HCT116 (cell line): ENCODE results near the gene C16orf95. TPM values are rescaled to one million over a fixed set of nuclear protein-coding genes. Genes with fewer than 3 reads are reported as not detected.

Experiments used
- ATAC-seq: fragments of 200-7000 bp; cut with Tn5 transposase; 2 replicates; pipeline ENCODE4 v1.9.1; 2020; ENCODE audit warnings: mild to moderate bottlenecking, moderate library complexity
- BruUV-seq: library from RNA; stranded (reverse); fragments of 400-500 nt; replicated peaks from 2 replicates; lab custom pipeline; 2021; lab: Mats Ljungman, UMichigan
- CTCF ChIA-PET: fragments of 300-600 bp; sonication (Branson Sonifier 250); formaldehyde crosslinking; loops from one replicate; lab custom pipeline; 2021; ENCODE audit warnings: antibody characterized with exemption; lab: Charles Lee
- POLR2A ChIA-PET: fragments of 300-600, 350-600 bp; sonication (Branson Sonifier 250); formaldehyde crosslinking; loops from one replicate; lab custom pipeline; 2021; ENCODE audit warnings: antibody characterized with exemption; lab: Charles Lee
- RAD21 ChIA-PET, 2 experiments: fragments of 300-600 bp; sonication (Branson Sonifier 250); formaldehyde crosslinking; loops; one replicate each; lab custom pipeline; 2023; ENCODE audit warnings: low total read pairs in 2 of 2; ENCODE audit not compliant: uncharacterized antibody in 2 of 2, unreplicated experiment in 2 of 2, low non-redundant PET in 1 of 2; lab: Charles Lee
- DNase-seq: peaks from one replicate; pipeline ENCODE4 v3.0.0-alpha.2; 2010; ENCODE audit warnings: low read depth, low spot score
- H2AFZ ChIP-seq: fragments of 200-600 bp; shearing (Covaris generic), sonication (generic); 2 replicates; pipeline ENCODE4 v1.6.1; 2017; ENCODE audit warnings: low read depth, mixed run types, mixed read lengths, antibody characterized with exemption, low read length; ENCODE audit not compliant: poor library complexity, severe bottlenecking
- H3K27ac ChIP-seq: 2 replicates; pipeline ENCODE4 v1.5.1; 2012; ENCODE audit warnings: low read depth, low read length
- H3K27me3 ChIP-seq: fragments of 200-600 bp; sonication (generic); 2 replicates; pipeline ENCODE4 v1.6.1; 2016; ENCODE audit warnings: mixed run types, low read length, mixed read lengths; ENCODE audit not compliant: insufficient read depth
- H3K36me3 ChIP-seq, 2 experiments: fragments of 200-500 bp in 1 of 2; fragments of 200-600 bp in 1 of 2; sonication (Bioruptor generic) in 1 of 2; sonication (generic) in 1 of 2; 2 replicates each; pipeline versions ENCODE4 v1.5.1 to v1.6.1; 2014 to 2016; ENCODE audit warnings: low read length in 2 of 2, inconsistent platforms in 1 of 2, mixed read lengths in 1 of 2, mixed run types in 1 of 2; ENCODE audit not compliant: insufficient read depth in 2 of 2, control insufficient read depth in 1 of 2
- H3K4me1 ChIP-seq, 2 experiments: fragments of 200-600 bp in 1 of 2; sonication (generic) in 1 of 2; 2 replicates each; pipeline versions ENCODE4 v1.5.1 to v1.6.1; 2012 to 2017; ENCODE audit warnings: low read length in 2 of 2, inconsistent platforms in 1 of 2, mild to moderate bottlenecking in 1 of 2, mixed read lengths in 1 of 2, mixed run types in 1 of 2, moderate library complexity in 1 of 2; ENCODE audit not compliant: insufficient read depth in 2 of 2, control insufficient read depth in 1 of 2
- H3K4me2 ChIP-seq: fragments of 200-600 bp; sonication (generic); 2 replicates; pipeline ENCODE4 v1.6.1; 2017; ENCODE audit warnings: mixed run types, low read length, mixed read lengths
- H3K4me3 ChIP-seq, 2 experiments: fragments of 200-600 bp in 1 of 2; sonication (generic) in 1 of 2; replicated peaks in 1 of 2; 2 replicates each; pipeline ENCODE4 v1.5.1; 2011 to 2016; ENCODE audit warnings: low read length in 2 of 2, control low read depth in 1 of 2, low read depth in 1 of 2, mild to moderate bottlenecking in 1 of 2, mixed read lengths in 1 of 2, mixed run types in 1 of 2
- H3K79me2 ChIP-seq: fragments of 200-600 bp; sonication (generic); 2 replicates; pipeline ENCODE4 v1.6.1; 2017; ENCODE audit warnings: mild to moderate bottlenecking, mixed run types, low read length, moderate library complexity, mixed read lengths; ENCODE audit not compliant: insufficient read depth
- H3K9ac ChIP-seq: fragments of 200-600 bp; sonication (generic); 2 replicates; pipeline ENCODE4 v1.6.1; 2016; ENCODE audit warnings: low read length, mixed read lengths
- H3K9me2 ChIP-seq: fragments of 200-600 bp; sonication (generic), shearing (Covaris generic); 2 replicates; pipeline ENCODE4 v1.6.1; 2017; ENCODE audit warnings: mixed run types, mild to moderate bottlenecking, moderate library complexity; ENCODE audit not compliant: insufficient read depth
- H3K9me3 ChIP-seq, 2 experiments: fragments of 200-500 bp in 1 of 2; fragments of 200-600 bp in 1 of 2; sonication (Bioruptor generic) in 1 of 2; sonication (generic) in 1 of 2; 2 replicates each; pipeline ENCODE4 v1.6.1; 2014 to 2017; ENCODE audit warnings: low read length in 2 of 2, mixed read lengths in 2 of 2, inconsistent platforms in 1 of 2, low read depth in 1 of 2, mild to moderate bottlenecking in 1 of 2, mixed run types in 1 of 2, moderate library complexity in 1 of 2; ENCODE audit not compliant: control insufficient read depth in 1 of 2, insufficient read depth in 1 of 2
- H4K20me1 ChIP-seq: fragments of 200-600 bp; sonication (generic), shearing (Covaris generic); 2 replicates; pipeline ENCODE4 v1.6.1; 2017; ENCODE audit warnings: mixed run types, mild to moderate bottlenecking, moderate library complexity; ENCODE audit not compliant: insufficient read depth
- CBX3 ChIP-seq: IDR thresholded peaks from 2 replicates; pipeline ENCODE4 v1.6.1; 2012; ENCODE audit warnings: low read depth
- JUND ChIP-seq: IDR thresholded peaks from 2 replicates; pipeline ENCODE4 v1.6.1; 2012
- SIN3A ChIP-seq: IDR thresholded peaks from 2 replicates; pipeline ENCODE4 v1.6.1; 2012; ENCODE audit warnings: low read depth
- SRF ChIP-seq: IDR thresholded peaks from 2 replicates; pipeline ENCODE4 v1.6.1; 2012; ENCODE audit warnings: low read depth
- TCF7L2 ChIP-seq: IDR thresholded peaks from 2 replicates; pipeline ENCODE4 v1.7.0; 2011; ENCODE audit warnings: borderline replicate concordance, inconsistent platforms; ENCODE audit not compliant: insufficient read depth, insufficient read length; ENCODE audit errors: extremely low read depth
- ZBTB33 ChIP-seq: IDR thresholded peaks from 2 replicates; pipeline ENCODE4 v1.6.1; 2011; ENCODE audit warnings: mild to moderate bottlenecking, low read length, moderate library complexity; ENCODE audit not compliant: insufficient replicate concordance; ENCODE audit errors: extremely low read depth
- intact Hi-C: fragments of 100-400 bp; cut with micrococcal nuclease; formaldehyde crosslinking; loops from 2 replicates; pipeline ENCODE4 v1.10.0; 2022
- total RNA-seq: library from RNA; stranded (reverse); gene quantifications from one replicate; pipeline ENCODE4 v1.2.1, GENCODE V29; 2021; ENCODE audit not compliant: unreplicated experiment
- TF ChIP-seq, protein P1 (sequence below), 3 experiments: fragments of 200-600 bp in 1 of 3; sonication (generic) in 1 of 3; IDR thresholded peaks in 2 of 3; conservative IDR thresholded peaks in 1 of 3; 2 replicates each; pipeline ENCODE4 v1.5.1; 2012 to 2017; ENCODE audit warnings: low read depth in 2 of 3, low read length in 2 of 3, antibody characterized with exemption in 1 of 3, borderline replicate concordance in 1 of 3, control low read depth in 1 of 3, mild to moderate bottlenecking in 1 of 3, mixed read lengths in 1 of 3, mixed run types in 1 of 3, moderate library complexity in 1 of 3; ENCODE audit not compliant: insufficient read depth in 1 of 3

The C16orf95 gene
- total RNA-seq, 1 experiment from 2014 or later: 12.2 TPM

GRCh38 chr16:87305505-87306391 is 11.4 kb downstream of the C16orf95 start:
- DNase-seq (no peak), ATAC-seq (peak; percentile 81)
- Histone ChIP-seq H3K4me1 (no peaks in the 10 kb centered on the region; a peak in 1 of 4 replicates), H3K9me3 (peaks cover 0 to 4% of the 10 kb centered on the region in 2 experiments; a peak in 1 of 4 replicates), H3K9me2 (no peaks in the 10 kb centered on the region), H3K27ac (no peak overlapping the region), H3K9ac (no peak overlapping the region), H4K20me1 (no peaks in the 10 kb centered on the region), H2AFZ (no peak overlapping the region), H3K4me3 (no peak overlapping the region), H3K79me2 (no peaks in the 10 kb centered on the region), H3K36me3 (no peaks in the 10 kb centered on the region; a peak in 1 of 4 replicates), H3K27me3 (no peaks in the 10 kb centered on the region), H3K4me2 (no peak overlapping the region)
- no peak for TF ChIP-seq CBX3
- TF ChIP-seq JUND: no peak
- TF ChIP-seq ZBTB33: no peak
- TF ChIP-seq, protein P1, sequence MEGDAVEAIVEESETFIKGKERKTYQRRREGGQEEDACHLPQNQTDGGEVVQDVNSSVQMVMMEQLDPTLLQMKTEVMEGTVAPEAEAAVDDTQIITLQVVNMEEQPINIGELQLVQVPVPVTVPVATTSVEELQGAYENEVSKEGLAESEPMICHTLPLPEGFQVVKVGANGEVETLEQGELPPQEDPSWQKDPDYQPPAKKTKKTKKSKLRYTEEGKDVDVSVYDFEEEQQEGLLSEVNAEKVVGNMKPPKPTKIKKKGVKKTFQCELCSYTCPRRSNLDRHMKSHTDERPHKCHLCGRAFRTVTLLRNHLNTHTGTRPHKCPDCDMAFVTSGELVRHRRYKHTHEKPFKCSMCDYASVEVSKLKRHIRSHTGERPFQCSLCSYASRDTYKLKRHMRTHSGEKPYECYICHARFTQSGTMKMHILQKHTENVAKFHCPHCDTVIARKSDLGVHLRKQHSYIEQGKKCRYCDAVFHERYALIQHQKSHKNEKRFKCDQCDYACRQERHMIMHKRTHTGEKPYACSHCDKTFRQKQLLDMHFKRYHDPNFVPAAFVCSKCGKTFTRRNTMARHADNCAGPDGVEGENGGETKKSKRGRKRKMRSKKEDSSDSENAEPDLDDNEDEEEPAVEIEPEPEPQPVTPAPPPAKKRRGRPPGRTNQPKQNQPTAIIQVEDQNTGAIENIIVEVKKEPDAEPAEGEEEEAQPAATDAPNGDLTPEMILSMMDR (IDR thresholded peaks at IDR 0.05 in 2 of 3, conservative IDR thresholded peaks at IDR 0.05 in 1 of 3; ENCODE audit: borderline replicate concordance in 1 of 3, insufficient read depth in 1 of 3, low read depth in 2 of 3, low read length in 2 of 3): peak in 2 of 3 experiments; percentile 25 to 26; a peak in 4 of 6 replicates
- TF ChIP-seq SRF: no peak
- no peak for TF ChIP-seq TCF7L2
- no peak for TF ChIP-seq SIN3A
- BruUV-seq: no TSS peak
- ChIA-PET CTCF (interaction anchor here (1.2 kb wide), 1 partner anchor 243 kb away, joined by 3 read pairs; no protein-coding TSS in a partner anchor), POLR2A (no interaction called here), RAD21 (no interaction called here)
- intact Hi-C loops: no loop called here
